HG03064 (cell line): ENCODE data around the gene NKD1.

ENCODE experiments used
- ATAC-seq: cut with Tn5 transposase; IDR thresholded peaks from one replicate; pipeline ENCODE4 v1.9.1; 2021; ENCODE audit warnings: low read depth; ENCODE audit not compliant: unreplicated experiment

NKD1 gene

DNA sequence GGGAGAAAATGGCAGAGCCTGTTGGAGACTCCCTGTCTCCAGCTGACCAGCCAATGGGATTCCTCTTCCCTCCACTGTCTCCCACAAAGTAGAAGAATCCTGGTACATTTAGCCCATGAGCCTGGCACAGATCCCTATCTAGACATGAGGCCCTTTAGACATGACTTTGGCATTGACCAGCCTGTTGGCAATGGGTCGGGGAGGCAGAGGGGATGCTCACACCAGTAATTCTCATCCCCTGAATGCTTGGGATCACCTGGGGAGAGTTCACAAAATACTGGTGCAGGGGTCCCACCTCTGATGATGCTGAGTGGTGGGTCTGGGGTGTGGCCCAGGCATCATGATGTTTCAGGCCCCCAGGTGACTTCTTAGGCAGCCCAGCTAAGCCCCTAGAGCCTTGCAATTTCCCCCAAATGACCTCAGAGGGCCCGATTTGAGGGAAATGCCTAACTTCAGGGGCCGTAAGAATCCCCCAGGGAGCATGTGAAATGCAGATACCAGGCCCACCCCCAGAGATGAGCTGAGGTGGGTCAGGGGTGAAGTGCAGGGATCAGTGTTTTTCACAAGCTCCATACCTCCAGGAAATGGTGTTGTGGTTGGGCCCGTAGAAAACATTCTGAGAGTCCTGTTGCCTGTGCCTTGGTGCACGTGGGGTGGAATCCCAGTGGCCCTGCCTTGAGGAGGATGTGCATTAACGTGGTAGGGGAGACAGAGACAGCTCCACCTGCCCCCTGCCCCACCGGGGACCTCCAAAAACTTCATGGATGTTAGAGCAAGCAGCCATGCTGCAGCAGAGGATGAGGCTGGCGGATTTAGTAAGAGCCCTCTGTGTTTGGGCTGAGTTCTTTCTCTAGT, 90.8 kb downstream of the NKD1 start:
- ATAC-seq: no peak

GRCh38 chr16:50640391-50640790, 92.2 kb downstream of the NKD1 start:
- ATAC-seq: no peak

DNA sequence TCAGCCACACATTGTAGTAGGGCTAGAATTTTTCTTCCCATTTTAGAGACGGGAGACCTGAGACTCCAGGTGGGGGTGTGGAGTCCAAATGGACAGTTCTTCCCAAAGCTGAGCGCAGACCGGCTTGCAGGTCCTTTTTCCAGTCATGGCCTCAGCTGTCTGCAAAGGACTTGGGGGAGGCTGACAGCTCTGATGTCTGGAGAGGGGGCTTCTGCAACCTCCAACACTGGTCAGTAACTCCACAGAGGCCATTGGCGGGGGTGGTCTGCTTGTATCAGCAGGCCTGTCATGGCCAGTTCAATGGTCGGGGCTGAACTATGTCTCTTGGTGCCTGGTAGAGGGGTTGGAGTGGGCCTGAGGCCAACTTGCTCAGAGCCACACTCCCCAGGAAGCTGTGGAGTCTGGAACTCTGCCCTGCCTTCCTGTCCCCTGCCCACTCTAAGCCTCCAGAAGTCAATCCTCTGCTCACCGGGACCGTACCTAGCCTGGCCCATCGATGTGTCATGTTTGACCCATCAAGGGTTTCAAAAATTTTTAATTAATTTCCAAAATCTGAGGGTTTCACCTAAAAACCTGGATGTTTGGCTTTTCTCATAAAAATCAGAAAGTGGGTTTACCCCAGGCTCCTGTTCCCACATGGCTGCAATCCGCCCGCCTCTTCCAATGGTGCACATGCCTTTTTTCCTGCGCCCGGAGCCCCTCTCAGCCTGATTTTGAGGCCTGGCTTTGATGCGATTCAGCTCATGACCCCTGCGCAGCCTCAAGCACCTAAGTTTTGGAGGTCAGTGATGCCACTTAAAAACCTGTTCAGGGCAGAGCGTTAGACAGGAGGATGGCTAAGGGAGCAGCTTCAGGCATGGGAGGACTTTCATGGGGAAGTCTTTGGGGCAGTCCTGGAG, 93.0 kb downstream of the NKD1 start:
- no peak for ATAC-seq

DNA sequence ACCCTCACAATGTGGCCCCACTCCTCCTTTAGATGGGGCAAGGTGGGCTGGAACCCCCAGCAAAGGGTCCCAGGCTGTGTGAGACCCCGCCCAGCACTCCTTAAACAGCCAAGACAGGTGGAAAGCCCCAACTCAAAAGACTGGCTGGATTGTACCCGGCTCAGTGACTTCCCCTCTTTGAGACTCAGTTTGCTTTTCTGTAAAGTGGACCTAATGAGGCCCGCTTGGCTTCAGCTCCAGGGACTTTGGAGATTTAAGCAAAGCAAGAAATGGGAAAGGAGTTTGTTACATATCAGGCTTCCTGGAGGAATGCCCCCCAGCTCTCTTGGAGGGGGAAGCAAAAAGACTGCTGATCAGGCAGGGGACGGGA, 93.6 kb downstream of the NKD1 start:
- ATAC-seq: no peak

DNA sequence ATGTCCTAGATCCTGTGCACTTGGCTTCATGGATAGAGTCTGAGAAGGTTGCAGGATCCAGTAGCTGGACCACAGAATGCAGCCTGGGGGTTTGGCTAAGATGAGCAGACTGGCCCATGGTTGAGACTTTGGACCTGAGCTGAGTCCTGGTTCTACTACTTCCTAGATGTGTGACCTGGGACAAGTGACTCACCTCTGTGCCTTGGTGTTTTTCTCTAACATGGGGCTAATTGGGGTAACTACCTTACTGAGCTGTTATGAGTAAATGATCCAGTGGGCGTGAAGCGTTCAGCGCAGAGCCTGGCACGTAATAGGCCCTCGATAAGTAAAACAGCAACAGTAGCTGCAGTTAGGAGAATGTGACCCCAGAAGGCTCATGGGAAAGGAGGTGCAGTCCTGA, 94.2 kb downstream of the NKD1 start:
- ATAC-seq: no peak

DNA sequence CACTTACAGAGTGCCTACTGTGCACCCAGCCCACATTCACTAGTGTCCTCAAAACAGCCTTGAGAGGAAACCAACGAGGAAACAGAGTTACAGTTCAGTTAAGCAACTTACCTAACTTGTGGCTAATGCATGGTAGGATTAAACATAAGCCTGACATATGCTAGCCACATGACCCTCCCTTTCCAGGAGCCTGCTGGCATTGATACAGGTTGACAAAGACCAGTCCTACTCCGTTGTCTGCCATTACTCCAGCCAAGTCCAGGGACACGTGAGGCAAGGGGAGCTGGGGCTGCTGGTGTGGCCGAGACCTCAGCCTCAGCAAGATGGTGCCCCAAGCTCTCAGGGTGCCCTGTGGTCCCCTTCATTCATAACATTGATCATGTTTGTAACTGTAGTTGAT, 95.0 kb downstream of the NKD1 start:
- ATAC-seq: no peak

DNA sequence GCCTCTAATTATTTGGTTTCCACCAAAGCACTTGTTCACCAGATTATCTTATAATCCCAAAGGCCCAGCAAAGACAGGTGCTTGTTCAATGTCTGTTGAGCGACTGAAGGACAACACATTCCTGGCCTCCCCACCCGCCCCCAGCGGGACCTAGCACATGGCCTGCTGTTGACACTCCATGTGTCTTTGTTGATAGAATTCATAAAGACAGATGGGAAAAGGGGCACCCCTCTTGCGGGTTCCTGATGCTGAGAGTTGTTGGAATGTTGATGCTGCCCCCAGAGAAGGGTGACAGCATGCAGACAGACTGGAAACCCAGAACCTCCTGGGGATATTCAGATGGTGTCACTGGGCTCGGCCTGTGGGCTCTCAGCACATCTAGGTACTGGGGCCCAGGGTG, 96.0 kb downstream of the NKD1 start:
- no peak for ATAC-seq

GRCh38 chr16:50644729-50645128, 96.5 kb downstream of the NKD1 start:
- no peak for ATAC-seq

DNA sequence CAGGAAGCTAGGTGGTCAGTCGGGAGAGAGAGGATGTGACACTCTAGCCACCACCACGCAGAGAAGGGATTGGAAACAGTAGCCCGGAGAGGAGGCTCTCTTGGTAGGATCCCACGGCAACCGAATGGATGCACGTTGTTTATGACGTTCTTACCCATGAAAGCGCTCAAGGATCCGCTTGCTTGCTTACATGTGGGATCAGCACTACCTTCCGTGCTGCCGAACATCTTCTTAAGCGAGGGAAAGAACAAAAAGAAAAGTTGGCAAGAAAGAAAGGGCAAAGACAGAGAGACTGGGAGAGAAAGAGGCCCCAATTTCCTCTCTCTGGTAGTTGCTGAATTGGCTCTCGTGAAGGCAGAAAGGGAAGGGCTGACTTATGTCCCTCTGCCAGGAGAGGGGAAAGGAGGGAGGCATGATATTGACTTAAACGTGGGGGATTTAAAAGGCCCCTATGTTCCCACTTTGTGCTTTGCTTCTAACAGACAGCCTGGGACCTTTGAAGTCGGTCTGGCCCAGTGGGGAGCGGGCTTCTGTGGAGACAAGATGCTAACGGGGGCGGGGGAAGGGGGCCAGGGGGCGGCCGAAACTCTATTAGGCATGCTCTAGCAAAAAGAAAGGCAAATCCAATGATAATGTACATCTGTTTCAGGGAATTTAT, 97.5 kb downstream of the NKD1 start:
- ATAC-seq: no peak

DNA sequence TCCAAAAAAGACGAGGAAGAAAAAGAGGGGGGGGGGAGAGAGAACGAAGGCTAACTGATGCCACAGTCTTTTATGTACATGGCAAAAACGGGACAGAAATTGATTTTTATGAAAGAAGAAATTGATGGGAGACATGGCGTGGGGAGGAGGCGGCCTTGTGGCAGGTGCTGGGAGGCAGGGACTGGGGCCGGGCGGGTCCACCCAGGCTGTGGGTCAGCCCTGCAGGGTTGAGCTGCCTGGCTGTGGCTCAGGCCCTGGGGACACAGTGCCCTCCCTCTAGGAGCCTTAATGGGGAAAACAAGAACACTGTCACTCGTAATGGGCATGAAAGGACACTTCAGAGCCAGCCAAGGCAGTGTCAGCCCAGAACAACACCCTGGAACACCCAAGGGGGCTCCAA, 98.1 kb downstream of the NKD1 start:
- no peak for ATAC-seq

- ATAC-seq: no peak
Observed at GRCh38 chr16:50651835-50652438, 103.7 kb downstream of the NKD1 start.

- ATAC-seq: no peak
Observed at GRCh38 chr16:50652836-50653425, 104.7 kb downstream of the NKD1 start.

DNA sequence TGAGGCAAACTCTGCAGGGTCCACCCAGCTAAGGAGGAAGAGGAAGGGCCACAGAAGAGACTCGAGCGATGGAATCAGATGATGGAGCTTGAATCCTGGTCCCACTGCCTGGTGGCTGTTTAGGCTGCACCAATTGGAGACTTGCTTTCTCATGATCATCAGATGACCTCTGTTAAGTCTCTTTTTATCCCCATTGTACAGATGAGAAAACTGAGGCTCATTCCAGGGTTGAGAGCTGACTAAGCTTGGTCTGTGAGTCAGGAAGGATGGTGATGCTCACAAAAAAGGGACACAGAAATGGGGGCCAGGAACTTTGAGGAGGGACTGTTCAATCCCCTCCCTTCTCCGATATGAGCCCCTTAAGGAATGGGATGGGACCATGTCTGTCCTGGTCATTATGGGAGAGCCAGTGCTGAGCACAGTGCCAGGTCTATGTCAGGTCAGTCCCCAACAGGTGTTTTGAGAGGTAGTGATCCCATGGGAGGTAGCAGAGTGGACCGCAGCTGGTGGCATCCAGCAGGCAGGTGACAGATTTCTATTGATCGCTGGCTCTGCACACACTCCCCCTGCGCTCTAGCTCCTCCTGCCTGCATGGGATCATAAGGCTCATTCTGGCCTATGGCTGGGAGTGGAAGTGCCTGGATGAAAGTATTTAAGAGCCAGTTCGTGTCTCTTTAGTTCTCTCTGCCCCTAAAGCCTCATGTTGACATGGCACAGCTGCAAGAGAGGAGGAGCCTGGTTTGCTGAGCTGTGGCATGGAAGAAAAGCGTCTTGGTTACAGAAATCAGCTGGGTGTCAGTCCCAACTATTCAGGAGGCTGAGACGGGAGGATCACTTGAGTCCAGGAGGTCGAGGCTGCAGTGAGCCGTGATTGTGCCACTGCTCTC, 105.7 kb downstream of the NKD1 start:
- no peak for ATAC-seq

DNA sequence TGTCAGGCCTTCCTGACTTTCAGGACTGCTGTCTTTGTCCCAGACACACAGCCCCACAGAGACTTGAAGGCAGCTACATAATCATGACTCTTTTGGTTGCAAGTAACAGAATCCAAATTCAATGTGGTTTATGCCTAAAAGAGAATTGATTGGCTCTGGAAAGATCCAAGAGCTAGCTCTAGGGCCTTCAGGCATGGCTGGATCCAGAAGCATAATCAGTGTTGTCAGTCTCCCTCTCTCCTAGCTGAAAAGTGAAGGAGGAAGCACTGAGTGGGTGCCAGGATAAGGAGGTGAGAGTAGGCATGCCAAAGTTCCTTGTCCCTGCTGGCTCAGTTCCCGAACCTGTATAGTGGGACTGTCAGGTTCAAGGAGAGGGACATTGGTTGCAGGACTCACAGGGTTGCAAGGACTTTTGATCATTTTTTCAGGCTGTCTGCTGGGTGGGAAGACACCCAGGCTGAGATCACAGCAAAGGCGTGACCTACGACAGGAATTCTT, 107.4 kb downstream of the NKD1 start:
- no peak for ATAC-seq

DNA sequence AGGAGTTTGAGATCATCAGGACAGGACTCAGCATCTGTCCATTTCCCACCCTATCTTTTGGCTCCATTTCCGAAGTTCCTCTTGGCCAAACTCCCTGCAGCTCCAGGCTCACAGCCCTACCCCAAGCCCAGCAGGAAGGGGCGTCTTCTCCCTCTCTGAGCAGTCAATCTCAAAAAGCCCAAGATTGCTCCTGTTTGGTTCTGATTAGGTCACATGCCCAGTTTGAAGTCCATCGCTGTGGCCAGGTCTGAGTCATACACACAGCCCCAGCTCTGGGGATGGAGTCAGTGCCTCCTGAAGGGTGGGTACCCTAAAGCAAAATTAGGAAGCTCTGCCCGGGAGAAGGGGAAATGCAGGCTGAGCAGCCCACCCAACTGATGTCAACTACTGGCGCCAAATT, 109.0 kb downstream of the NKD1 start:
- no peak for ATAC-seq

- no peak for ATAC-seq
Observed at GRCh38 chr16:50659806-50660205, 111.6 kb downstream of the NKD1 start.

GRCh38 chr16:50662306-50662940, 114.2 kb downstream of the NKD1 start:
- no peak for ATAC-seq

DNA sequence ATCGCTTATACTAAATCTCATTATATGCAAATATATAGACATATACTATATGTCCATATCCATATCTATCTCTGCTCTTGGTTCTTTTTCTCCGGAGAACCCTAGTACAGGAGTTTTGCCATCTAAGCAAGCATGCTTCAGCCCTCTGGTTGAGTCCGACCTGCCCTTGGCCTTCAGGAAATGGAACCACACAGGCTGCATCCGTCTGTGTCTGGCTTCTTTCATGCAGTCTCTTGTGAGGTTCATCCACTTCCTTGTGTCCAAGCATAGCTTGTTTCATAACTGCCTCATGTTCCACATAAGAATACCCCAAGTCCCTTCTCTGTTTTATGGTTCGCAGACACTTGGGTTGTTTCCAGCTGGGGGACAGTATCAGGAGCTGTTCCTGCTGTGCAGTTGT, 116.1 kb downstream of the NKD1 start:
- ATAC-seq: no peak
